HUES6 (cell line): ENCODE measurements around the gene FGF5.

Experiments
- H3K27ac ChIP-seq: 2 replicates; pipeline ENCODE4 v1.7.0; 2013; ENCODE audit warnings: low read depth, mild to moderate bottlenecking, low read length, inconsistent platforms
- H3K27me3 ChIP-seq: 2 replicates; pipeline ENCODE4 v1.6.1; 2013; ENCODE audit warnings: low read length; ENCODE audit not compliant: control insufficient read depth, insufficient read depth
- H3K36me3 ChIP-seq: 2 replicates; pipeline ENCODE4 v1.6.1; 2013; ENCODE audit warnings: low read length; ENCODE audit not compliant: control insufficient read depth, insufficient read depth
- H3K4me1 ChIP-seq: 2 replicates; pipeline ENCODE4 v1.6.1; 2013; ENCODE audit warnings: low read length; ENCODE audit not compliant: control insufficient read depth, insufficient read depth
- H3K4me3 ChIP-seq: 2 replicates; pipeline ENCODE4 v1.5.1; 2013; ENCODE audit warnings: low read depth, low read length
- H3K9ac ChIP-seq: one replicate; pipeline ENCODE4 v1.6.1; 2013; ENCODE audit warnings: mild to moderate bottlenecking, low read length
- H3K9me3 ChIP-seq: 2 replicates; pipeline ENCODE4 v1.6.1; 2013; ENCODE audit warnings: low read depth, low read length; ENCODE audit not compliant: control insufficient read depth, insufficient read depth

The FGF5 gene

DNA sequence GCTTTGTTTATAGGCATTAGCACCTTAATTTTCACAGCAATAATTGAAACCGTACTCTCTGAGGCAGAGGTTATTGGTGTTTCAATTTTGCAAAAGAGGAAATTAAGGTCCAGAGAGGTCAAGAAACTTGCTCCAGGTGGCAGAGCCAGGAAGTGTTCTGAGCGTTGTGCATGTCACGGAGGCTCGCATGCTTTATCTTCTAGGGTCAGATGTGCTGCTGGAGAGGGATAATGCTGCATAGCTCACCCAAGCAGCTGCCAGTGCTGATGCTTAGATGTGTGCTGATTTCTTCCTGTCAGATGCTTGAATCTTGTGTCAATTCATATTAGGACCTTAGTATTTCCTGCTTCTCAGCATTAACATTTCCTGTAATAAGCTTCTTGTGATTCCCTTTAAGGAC is 13.0 kb upstream of the FGF5 start:
- Histone ChIP-seq H3K9ac (no peak overlapping the region), H3K27ac (no peak overlapping the region), H3K36me3 (no peaks in the 10 kb centered on the region), H3K27me3 (peaks cover 46% of the 10 kb centered on the region), H3K9me3 (no peaks in the 10 kb centered on the region), H3K4me3 (no peak overlapping the region), H3K4me1 (no peaks in the 10 kb centered on the region)

DNA sequence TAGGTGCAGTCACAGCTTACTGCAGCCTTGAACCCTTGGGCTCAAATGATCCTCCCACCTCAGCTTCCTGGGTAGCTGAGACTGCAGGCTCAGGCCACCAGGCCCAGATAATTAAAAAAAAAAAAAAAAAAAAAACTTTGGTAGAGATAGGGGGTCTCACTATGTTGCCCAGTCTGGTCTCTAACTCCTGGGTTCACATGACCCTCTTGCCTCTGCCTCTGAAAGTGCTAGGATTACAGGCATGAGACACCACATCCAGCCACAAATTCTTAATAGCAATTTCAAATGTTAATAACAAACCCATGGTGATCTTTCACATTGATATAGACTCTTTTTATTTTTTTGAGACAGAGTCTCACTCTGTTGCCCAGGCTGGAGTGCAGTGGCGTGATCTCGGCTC is 12.3 kb upstream of the FGF5 start:
- Histone ChIP-seq H3K36me3 (no peaks in the 10 kb centered on the region), H3K4me3 (no peak overlapping the region), H3K9me3 (no peaks in the 10 kb centered on the region), H3K27ac (no peak overlapping the region), H3K27me3 (peaks cover 52% of the 10 kb centered on the region), H3K9ac (no peak overlapping the region), H3K4me1 (no peaks in the 10 kb centered on the region)

DNA sequence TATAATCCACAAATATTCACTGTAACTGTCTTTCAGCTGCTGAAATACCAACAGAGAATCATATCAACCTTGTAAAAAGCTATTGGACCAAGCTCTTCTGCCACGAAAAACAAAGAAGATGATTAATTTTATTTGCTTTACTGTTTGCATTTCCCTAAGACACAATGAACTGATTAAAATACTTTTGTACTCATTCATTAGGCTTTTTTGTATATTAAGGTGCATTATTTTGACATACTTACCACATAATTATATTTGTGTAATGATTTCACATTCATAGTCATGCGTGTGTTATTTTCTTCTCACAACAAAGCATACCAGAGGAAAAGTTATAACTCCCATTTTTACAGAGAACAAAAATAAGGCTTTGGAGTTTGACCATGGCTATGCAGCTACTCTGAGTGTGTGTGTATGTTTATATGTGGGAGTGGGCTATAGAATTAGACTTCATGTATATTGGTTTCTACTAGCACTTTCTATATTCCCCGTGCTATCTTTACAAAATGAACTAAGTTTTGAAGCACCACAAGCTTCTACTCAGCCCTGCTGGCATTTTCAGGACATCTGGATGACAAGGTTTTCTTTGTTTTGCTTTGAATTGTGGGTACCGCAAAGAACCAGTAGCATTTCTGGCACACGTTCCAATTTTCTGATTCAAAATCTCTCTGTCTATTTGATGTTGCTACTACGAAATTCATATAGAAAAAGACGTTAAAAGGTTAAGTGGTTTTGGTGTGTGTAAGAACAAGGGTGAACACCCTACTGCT is 11.0 kb upstream of the FGF5 start:
- Histone ChIP-seq H3K9ac (no peak overlapping the region), H3K36me3 (no peaks in the 10 kb centered on the region), H3K27me3 (peaks cover 66% of the 10 kb centered on the region), H3K27ac (no peak overlapping the region), H3K9me3 (no peaks in the 10 kb centered on the region), H3K4me3 (no peak overlapping the region), H3K4me1 (no peaks in the 10 kb centered on the region)

DNA sequence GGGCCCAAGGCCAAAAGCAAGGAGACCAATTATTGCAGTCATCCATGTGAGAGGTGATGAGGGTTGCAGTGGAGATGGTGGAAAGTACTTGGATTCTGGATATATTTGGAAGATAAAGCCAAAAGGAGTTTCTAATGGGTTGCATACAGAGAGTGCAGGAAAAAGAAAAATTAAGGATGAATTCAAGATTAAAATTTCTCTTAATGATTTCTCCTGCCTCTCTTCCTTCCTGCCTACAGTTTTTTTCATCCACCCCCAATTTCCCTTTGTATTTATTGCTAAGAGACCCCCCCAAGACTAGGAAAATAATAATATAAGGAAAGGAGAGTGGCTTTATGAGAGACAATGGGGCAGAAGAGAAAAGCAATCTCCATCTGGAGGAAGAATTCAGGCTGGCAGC is 8.6 kb upstream of the FGF5 start:
- no peak overlapping the region for H3K27ac ChIP-seq
- peaks cover 89% of the 10 kb centered on the region for H3K27me3 ChIP-seq
- no peak overlapping the region for H3K9ac ChIP-seq
- H3K36me3 ChIP-seq, result no peaks in the 10 kb centered on the region
- no peaks in the 10 kb centered on the region for H3K4me1 ChIP-seq
- no peaks in the 10 kb centered on the region for H3K9me3 ChIP-seq
- no peak overlapping the region for H3K4me3 ChIP-seq

DNA sequence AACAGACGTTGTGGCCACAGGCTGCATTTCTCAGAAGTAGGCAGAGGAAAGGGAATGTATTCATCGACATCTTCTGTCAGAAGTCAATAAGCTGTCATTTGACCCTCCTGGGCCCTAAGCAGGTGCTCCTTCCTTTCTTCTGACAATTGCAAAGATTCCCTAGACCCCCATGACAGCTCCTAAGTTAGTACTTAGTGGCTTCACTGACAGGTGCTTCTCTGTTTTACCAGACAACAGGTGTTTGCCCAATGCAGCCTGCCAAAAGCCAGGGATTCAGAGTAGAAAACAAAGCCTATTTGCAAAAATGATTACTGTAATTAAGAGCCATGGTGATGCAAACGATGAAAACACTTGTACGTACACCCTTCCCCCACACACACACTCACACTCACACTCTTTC is 7.5 kb upstream of the FGF5 start:
- no peak overlapping the region for H3K4me3 ChIP-seq
- no peaks in the 10 kb centered on the region for H3K9me3 ChIP-seq
- H3K27ac ChIP-seq, result no peak overlapping the region
- peaks cover 91% of the 10 kb centered on the region for H3K27me3 ChIP-seq
- peaks cover 8% of the 10 kb centered on the region; the same call in 1 of the 2 replicates for H3K4me1 ChIP-seq
- H3K9ac ChIP-seq, result no peak overlapping the region
- H3K36me3 ChIP-seq, result no peaks in the 10 kb centered on the region

DNA sequence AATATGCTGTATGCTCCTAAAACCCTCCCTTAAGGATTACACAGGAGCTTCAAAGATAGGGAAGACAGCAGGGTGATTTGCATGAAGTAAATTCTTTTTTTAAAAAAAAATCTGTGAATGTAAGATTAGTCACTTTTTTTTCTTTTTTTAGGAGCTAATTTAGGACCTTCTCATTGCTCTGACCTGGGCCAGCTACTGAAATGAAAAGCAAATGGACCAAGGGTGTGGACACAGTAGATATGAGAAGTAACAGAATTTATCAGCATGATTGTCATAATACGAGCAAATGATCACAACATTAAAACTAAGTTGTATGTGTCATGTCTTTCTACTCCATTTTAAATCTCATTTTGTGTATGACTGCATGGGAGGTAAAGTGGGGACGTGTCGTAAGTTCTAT is 6.6 kb upstream of the FGF5 start:
- H3K27ac ChIP-seq, result no peak overlapping the region
- no peaks in the 10 kb centered on the region for H3K9me3 ChIP-seq
- no peak overlapping the region for H3K9ac ChIP-seq
- H3K4me3 ChIP-seq, result no peak overlapping the region
- H3K27me3 ChIP-seq, result peaks cover 99% of the 10 kb centered on the region
- peaks cover 8% of the 10 kb centered on the region; the same call in 1 of the 2 replicates for H3K4me1 ChIP-seq
- H3K36me3 ChIP-seq, result no peaks in the 10 kb centered on the region

DNA sequence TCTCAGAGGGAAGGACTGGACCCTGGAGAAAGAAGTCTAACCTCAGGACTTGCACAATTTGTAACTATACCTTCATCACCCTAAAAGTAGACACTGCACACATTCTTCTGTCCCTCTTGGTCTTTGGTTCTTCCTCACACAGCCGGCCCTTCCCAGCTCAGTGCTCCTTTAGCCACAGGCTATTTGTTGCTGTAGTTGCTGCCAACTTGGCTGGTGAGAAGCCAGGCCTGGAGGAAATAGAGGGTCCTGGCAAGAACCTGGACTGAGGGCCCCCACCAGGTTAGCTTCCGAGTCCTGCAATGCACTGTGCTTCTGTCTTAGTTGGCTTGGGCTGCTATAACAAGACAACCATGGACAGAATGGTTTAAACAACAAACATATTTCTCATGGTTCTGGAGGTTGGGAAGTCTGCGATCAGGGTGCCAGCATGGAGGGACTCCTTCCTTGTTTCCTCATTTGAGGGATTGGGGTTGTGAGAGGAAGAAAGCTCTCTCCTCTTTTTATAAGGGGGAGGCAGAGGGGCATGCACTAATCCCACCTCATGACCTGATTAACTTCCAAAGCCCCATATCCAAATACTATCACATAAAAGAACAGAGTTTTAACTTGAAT is 4.4 kb upstream of the FGF5 start:
- H3K4me3 ChIP-seq, result no peak overlapping the region
- H3K4me1 ChIP-seq, result peaks cover 25% of the 10 kb centered on the region
- H3K9me3 ChIP-seq, result no peaks in the 10 kb centered on the region
- H3K9ac ChIP-seq, result no peak overlapping the region
- H3K27ac ChIP-seq, result no peak overlapping the region
- H3K27me3 ChIP-seq, result peaks cover 100% of the 10 kb centered on the region
- H3K36me3 ChIP-seq, result no peaks in the 10 kb centered on the region

DNA sequence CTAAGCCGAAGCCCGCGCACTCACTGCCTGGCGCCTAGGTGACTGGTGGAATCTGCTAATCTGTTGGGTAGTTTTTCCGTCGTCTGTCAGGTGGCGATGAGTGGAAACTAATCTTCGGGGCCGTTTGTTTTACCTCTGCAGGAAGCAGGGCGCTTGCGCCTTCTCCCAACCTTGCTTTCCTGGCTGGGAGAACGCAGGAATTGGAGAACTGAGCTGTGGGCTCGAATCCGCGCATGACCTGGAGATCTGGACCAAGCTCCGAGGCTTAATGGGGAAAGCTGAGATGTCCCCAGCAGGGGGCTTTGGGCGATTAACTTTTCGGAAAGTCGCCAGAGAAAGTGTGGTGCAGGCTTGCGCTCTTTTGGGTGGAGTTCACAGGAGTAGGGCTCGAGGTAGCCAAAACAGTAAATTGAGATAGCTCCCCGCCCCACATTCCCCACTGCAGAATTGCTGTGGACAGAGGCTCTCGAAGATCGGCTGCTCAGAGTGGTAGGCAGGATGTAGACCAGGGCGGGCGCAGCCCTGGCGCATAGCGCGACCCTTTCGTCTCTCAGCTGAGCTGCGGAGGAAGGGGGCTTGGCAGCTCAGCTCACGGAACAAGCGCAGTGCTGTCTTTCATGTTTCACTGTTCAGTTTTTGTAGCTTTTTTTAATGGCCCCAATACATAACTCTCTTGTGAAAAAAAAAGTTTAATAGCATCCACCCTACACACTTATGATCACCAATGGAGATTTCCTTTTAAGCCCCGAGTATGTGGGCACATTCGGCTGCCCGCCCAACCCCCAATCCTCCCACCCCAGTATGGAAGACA is 2.7 kb upstream of the FGF5 start:
- no peak overlapping the region for H3K9ac ChIP-seq
- no peaks in the 10 kb centered on the region for H3K36me3 ChIP-seq
- no peak overlapping the region for H3K27ac ChIP-seq
- H3K9me3 ChIP-seq, result no peaks in the 10 kb centered on the region
- peak overlapping the region; percentile 41 for H3K4me3 ChIP-seq
- peaks cover 34% of the 10 kb centered on the region for H3K4me1 ChIP-seq
- H3K27me3 ChIP-seq, result peaks cover 100% of the 10 kb centered on the region

DNA sequence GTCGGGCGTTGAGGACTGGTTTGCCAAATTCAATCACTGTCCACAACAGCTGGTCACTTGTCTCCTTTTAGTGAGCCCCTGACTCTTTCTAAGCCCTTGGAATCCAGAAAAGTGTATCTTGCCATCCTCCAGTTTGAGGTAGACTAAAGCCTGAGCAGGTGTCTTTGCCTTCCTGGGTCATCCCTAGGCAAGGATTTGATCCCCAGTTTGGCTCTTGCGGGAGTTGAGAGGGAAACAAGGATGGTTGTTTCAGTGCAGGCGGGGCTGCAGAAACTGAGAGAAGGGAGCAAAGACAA is 2.2 kb upstream of the FGF5 start:
- Histone ChIP-seq H3K4me1 (peaks cover 34% of the 10 kb centered on the region), H3K9me3 (no peaks in the 10 kb centered on the region), H3K4me3 (no peak overlapping the region), H3K36me3 (no peaks in the 10 kb centered on the region), H3K9ac (no peak overlapping the region), H3K27me3 (peaks cover 100% of the 10 kb centered on the region), H3K27ac (no peak overlapping the region)

DNA sequence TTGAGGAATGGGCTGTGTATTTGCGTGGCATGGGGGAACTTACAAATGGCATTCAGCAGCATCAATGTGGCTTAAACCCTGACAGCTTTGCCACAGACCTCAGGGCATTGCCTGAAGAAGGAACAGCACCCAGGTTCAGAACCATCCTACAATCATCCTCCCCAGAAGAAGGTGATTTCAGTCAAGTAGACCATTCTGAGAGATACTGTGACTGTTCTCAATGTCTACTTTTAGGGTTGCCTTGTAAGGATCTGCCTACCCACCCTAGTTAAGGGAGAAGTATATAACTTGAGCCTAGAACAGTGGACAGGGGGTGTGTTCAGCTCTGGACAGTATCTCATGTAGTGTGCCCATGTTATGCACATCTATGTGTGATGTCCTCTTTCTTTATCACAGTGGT is 1.6 kb upstream of the FGF5 start:
- Histone ChIP-seq H3K27ac (no peak overlapping the region), H3K4me3 (no peak overlapping the region), H3K4me1 (peaks cover 34% of the 10 kb centered on the region), H3K36me3 (no peaks in the 10 kb centered on the region), H3K9ac (no peak overlapping the region), H3K27me3 (peaks cover 100% of the 10 kb centered on the region), H3K9me3 (no peaks in the 10 kb centered on the region)

DNA sequence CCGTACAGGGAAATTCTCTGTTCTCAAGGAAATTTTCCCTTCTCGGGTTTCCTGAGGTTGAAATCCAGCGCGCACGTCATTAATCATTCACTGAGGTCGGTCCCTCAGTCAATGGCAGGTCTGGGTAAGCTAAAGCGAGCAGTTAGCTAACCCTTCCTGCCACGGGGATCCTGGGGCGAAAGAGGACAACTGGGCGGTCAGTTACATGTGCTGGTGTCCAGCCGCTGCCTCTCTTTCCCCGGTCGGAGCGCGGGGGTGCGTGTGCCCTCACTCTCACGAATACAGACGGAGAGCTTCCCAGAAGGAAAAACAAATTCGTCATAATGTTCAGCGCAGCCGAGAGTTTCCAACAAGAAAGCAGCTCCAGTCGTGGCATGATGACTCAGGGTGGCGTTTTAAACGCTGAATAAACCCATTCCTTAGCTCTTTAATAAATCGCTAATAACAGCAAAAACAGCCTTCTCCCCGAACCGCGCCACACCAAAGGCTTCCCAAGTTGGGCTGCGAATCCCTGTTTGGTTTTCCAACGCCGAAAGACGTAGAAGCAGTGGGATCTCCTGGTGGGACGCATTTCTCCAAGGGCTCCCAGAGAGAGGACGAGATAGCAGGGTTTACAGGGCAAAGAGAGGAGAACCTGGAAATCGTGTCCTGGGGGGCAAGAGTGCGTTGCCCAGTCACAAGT is 752 bp upstream of the FGF5 start:
- Histone ChIP-seq H3K4me3 (peak overlapping the region; percentile 66), H3K9ac (no peak overlapping the region), H3K27me3 (peaks cover 100% of the 10 kb centered on the region), H3K36me3 (no peaks in the 10 kb centered on the region), H3K4me1 (peaks cover 34% of the 10 kb centered on the region), H3K27ac (no peak overlapping the region), H3K9me3 (no peaks in the 10 kb centered on the region)
